HG02610 (cell line): ENCODE results near the gene DHX38.

Source experiments
- ATAC-seq: cut with Tn5 transposase; IDR thresholded peaks from one replicate; pipeline ENCODE4 v1.9.1; 2021; ENCODE audit warnings: mild to moderate bottlenecking, moderate library complexity; ENCODE audit not compliant: unreplicated experiment

Gene DHX38

DNA sequence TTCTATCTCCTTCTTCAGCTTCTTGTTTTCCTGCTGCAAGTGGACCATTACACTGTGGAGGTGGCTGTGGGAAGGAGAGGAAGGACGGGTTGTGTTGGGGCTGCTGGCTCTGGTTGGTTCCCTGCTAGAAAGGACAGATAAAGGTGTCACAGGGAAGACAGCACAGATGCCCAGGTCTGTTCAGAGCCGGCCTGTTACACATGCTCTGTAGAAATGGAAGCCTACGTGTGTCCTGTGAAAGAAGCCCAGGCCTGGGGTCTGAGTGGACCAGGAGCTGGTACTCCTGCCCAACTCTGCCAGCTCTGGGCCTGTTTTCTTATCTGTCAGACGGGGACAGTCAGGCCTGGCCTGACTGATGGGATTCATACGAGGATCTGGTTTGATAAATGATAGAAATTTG is 26.4 kb downstream of the DHX38 start:
- ATAC-seq: no peak

DNA sequence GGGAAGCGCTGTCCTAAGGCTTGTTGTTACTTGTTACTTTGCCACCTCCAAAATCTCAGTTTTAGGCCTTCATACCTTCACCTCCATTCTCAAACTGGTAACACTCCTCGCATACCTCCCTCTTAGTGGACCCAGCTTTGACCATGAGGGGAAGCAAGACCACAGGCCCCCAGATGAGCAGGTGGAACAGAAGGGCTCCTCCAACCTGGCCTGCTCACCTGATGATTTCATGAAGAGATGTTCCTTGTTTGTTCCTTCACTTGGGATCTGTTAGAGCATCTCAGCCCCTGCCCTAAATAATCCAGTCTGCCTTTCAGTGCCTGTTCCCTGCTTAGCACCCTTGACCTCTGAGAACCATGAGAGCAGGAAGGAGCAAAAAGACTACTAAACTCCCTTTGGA is 28.7 kb downstream of the DHX38 start:
- ATAC-seq: no peak

DNA sequence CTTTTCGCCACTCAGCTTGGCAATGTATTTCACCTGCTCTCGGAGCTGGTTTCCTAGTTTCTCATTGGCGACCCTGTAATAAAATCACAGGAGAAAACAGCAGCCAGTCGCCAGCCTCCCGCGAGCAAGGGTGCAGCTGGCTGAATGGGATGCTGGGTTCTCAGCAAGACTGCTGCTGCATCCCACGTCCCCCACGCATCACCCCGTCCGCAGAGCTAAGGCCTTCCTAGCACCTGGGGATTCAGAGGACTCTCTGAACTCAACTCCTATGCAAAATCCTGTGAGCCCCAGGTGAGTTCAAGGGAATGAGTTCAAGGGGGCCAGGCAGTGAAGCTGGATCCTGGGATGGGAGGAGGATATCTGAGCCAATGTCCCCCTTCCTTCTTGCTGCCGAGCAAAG is 29.3 kb downstream of the DHX38 start:
- ATAC-seq: no peak

DNA sequence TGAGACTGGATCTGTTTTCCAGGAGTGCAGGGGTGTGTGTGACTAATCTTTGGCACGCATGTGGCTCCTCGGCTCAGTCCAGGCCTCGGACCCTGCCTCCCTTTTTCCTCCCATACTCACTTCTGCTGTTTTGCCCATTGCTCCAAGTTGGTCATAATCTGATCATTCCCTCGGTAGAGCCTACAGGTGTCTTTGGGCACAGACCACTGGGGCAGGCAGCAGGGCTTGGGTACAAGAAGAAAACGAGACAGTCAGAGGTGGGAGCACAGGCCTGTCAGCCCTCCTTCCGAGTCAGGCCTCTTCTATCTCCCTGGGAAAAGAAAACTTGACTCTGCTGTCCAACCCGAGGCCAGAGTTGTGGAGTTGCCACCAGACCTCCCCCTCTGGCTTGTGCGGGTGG is 29.8 kb downstream of the DHX38 start:
- no peak for ATAC-seq

DNA sequence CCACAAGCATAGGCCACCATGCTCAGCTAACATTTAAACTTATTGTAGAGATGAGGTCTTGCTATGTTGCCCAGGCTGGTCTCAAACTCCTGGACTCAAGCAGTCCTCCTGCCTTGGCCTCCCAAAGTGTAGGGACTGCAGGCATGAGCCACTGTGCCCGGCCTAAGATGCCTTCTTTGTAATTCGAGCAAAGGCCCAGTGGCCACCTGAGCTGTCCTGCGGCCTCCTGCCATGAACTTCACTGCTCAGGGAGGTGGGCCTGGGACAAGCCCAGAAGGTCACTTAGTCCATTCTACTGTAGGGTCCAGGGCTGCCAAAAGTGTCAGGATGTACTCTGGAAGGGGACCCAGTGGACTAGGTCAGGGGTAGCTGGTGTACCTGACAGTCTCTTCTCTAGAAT is 30.5 kb downstream of the DHX38 start:
- ATAC-seq: no peak

DNA sequence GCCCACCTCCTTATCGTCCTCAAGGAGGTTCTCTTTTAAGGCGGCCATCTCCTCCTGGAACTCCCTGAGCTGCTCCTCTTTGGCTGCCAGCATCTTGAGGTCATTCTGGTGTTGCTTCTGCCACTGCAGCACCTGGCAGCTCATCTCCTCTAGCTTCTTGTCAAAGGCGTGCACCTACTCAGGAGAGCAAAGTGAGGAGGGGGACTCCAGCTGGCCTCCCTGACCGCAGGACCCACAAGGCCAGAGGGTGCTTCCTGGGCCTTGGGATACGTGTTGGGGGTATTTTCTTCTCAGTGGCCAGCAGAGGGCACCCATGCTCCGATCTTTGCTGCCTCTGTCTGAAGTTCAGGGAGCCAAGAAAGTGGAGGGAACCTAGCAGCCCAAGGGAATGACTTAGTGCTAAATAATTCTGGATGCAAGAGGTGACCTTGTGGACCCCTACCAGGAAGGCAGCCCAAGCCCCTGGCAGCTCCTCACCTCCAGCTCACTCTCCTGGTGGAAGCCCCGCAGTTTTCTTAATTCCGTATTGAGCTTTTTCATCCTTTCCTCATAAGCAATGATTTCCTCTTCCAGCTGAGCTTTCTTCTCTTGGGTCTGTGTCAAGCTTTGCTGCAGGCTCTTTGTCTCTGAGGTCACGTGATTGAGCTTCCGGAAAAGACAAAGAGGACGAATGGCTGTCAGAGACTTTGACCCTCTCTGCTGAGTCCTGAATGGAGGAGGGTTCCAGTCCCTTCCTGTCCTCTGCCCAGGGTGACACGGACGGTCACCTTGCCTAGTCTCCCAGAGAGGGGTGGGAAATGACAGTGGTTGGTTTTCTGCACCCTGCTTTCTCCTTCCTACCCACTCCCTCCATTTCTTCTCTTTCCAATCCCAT is 31.4 kb downstream of the DHX38 start:
- ATAC-seq: no peak

DNA sequence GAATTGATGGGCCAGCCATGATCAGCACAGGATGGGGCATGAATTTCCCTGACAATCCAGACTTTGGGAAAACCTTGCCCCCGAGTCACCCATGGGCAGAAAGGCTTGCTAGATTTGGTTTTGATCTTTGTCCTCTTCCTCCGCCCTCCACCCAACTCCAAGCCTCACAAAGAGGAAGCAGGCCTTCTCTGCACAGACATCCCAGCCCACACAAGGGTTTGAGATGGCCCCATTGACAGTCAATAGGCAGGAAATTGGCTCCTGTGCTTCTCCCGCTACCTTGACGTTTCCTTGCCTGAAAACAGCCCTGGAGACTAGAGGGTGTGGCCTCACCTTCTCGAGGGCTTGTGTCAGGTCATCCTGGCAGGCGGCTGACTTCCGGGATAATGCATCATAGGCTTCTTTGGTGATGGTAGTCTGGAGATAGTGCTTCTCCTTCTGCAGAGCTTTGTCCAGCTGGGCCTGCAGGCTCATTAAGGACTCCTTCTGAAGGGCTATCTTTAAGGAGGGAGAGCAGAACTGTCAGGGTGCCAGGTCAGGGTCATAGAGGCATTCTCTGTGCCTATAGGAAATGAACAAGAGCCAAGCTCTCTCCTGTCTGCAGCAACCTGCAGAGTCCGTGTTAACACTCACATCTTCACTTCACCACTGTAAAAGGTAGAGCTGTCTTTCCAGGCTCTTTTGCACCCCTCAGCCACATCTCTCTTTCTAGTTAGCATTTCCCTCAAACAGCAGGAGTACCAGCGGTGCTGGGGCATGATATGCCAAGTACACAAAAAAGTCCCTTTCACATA is 32.2 kb downstream of the DHX38 start:
- ATAC-seq: no peak

DNA sequence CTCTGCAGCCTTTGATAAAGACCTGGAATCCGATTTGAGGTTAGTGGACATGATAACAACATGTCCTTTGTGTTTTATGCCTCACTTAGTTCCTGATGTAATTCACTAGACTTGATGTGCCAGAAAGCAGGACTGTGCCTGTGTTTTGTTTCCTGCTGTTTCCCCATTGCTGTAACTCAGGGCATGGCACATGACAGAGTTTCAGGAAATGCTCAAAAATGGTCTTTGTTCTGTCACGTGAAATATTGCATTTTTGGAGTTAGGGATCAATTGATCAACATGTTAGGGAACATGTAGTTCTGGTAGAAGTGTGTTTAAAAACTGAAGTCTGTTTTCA is 32.8 kb downstream of the DHX38 start:
- ATAC-seq: no peak

DNA sequence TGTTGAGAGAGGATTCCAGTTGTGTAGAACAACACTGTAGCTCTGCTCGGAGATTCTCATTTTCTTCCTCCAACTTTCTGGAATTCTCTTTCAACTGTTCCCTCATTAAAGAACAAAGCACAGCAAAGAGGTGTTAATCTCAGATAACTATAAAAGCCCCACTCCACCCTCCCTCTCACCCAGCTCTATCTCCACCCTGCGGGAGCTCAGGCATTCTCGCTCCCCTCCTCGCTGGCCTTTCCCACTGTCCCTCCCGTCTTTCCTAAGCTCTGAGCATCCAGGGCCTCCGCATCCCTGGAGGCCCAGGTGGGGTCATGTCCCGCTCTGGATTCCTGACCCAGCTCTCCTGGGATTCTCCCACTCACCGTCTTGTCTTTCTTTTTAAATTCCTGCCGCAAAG is 35.1 kb downstream of the DHX38 start:
- no peak for ATAC-seq

DNA sequence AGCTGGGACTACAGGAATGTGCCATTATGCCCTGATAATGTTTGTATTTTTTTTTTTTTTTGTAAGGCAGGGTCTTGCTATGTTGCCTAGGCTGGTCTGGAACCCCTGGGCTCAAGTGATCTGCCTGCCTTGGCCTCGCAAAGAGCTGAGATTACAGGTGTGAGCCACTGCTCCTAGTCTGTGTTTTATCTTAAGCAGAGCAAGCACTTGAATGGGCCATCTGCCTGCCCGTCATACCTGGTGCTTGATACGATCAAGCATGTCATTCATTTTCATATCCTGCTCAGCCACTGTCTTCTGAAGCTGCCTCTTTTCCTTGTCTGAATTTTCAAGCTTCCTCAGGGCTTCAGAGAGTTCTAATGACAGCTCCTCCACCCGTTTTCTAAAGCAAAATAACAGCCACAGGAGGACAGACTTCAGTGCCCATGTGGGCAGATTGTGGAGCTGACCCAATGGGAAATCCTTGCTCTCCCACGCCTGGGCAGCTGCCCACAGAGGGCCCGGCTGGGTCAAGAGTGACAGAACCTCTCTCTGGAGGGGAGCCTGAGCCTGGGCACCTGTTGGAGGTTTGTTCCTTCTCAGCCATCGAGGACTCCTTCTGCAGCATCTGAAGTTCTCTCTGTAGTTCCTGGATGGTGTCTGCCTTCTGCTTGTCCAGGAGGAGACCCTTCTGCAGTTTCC is 36.5 kb downstream of the DHX38 start:
- no peak for ATAC-seq

DNA sequence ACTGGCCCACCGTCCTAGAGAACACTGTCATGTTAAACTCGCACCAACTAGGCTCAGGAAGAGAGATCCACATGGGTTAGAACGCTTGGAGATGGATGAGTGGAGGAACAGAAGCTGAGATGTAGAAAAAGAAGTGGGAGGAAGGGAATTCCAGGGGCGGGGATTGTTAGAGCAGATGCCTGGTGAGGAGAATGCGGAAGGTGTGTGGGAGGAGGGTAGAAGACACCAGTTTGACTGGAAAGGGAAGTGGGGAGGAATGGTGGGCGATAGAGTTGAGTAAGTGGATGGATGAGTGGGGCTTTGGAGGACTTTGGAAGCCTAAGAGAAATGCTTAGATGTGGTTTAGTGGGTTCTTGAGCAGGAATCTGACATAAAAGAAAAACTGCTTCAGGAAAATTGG is 37.4 kb downstream of the DHX38 start:
- ATAC-seq: no peak

DNA sequence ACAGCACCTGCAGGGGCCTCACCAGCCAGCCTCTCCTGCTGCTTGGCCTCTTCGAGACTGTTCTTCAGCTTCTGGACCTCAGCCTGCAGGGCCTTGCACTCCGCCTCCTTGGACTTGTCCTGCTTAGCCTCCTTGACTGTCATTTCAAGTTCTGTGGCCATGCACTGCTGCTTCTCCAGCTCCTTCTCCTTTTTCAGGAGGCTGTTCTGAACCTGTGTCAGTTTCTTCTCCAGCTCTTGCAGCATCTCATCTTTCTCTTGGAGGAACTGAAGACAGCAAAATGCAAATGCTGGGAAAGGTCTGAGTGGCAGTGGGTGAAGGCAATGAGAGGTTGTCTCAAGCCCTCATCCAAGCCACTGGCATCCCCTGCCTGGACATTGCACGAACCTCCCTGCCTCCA is 39.1 kb downstream of the DHX38 start:
- no peak for ATAC-seq

DNA sequence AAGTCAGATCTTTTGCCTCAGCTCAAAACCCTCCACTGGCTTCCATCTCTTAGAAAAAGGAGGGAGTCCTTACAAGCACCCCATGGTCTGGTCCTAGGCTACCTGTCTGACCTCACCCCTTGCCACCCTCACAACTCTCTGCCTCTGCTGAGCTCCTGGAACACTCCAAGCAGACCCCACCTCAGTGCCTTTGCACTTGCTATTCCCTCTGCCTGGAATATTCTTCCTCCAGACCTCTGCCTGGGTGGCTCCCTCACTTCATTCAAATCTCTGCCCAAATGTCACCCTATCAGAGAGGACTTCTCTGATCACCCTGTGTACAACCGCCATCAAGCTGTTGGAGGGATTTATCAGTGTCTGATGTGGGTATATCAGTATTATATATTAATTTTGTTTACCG is 40.9 kb downstream of the DHX38 start:
- ATAC-seq: no peak

DNA sequence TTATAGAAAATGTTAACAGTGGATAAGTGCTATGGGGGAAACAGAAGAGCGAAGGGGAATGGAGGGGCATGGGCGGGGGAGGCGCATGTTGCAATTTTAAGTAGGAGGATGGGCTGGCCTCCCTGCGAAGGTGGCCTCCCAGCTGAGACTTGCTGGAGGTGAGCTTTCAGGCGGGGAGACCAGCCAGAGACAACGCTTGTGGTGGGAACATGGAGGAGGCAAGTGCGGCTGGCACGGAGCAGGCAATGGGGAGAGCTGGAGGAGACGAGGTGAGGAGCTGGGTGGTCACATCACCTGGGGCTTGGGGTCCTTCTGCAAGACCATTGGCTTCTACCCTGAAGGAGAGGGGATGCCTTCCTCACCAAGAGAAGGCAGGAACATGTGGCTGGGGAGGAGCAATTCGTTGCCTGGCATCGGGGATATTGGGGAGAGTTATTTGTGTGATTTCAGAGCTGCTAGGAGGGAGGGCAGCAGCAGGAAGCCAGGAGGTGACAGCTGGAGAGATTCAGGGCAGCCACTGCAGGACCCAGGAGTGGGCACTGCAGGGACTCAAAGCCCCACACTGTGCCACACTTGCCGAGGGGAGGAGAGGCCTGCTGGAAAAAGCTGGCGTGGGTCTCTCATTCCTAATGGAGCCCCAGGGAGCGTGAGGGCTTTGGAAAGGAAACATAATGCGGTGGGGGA is 43.9 kb downstream of the DHX38 start:
- ATAC-seq: no peak

DNA sequence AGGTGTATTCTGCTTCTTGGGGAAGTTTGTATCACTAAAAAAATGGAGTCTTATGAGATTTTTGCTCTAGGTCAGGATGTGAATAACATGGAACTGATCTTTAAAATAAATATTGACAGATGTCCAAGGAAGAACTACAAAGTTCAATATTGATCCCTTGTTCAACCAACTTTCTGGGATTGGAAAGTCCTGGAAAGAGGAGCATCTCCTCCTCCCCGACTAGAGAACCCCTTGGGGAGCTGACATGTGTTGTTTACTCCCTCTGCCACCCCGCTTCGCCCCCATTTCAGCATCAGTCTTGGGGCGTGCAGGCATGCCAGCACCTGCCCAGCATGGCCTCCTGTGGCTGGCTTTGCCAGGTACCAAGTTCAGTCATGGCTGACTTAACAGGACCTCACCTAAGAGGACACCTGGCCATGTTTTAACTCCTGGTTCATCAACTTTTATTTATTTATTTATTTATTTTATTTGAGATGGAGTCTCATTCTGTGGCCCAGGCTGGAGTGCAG is 44.5 kb downstream of the DHX38 start:
- ATAC-seq: no peak

DNA sequence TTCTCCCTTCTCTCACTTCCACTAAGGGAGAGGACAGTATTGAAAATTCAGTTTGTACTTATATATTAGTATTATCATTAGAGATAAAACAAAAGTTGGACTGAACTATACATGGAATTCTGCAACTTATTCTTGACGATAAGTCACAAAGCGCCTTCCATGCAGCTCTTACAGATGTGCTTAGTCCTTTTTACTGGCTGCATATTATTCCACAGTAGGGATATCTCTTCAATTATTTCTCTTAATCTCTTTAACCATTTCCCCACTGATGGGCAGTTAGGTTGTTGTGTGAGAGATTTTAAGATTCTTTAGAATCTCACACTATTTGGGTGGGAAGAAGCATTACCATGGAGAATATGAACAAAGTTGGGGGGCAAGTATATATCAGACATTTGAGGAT is 46.3 kb downstream of the DHX38 start:
- ATAC-seq: no peak

DNA sequence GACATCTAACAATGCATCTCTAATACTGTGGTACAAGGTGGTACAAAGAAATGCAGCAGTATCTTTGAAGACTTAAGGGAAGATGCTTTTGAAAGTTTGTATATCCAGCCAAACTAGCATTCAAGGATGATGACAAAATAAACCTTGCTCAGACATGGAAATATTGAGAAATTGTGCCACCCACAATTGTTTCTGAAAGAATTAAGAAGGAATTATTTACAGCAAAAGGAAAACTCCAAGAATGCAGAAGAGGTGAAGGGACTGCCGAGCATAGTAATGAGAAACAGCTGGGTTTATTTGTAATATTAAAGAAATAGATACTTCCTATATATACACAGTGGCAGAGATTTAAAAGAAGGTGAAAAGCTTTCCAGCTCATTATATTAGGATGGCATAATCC is 48.8 kb downstream of the DHX38 start:
- no peak for ATAC-seq

DNA sequence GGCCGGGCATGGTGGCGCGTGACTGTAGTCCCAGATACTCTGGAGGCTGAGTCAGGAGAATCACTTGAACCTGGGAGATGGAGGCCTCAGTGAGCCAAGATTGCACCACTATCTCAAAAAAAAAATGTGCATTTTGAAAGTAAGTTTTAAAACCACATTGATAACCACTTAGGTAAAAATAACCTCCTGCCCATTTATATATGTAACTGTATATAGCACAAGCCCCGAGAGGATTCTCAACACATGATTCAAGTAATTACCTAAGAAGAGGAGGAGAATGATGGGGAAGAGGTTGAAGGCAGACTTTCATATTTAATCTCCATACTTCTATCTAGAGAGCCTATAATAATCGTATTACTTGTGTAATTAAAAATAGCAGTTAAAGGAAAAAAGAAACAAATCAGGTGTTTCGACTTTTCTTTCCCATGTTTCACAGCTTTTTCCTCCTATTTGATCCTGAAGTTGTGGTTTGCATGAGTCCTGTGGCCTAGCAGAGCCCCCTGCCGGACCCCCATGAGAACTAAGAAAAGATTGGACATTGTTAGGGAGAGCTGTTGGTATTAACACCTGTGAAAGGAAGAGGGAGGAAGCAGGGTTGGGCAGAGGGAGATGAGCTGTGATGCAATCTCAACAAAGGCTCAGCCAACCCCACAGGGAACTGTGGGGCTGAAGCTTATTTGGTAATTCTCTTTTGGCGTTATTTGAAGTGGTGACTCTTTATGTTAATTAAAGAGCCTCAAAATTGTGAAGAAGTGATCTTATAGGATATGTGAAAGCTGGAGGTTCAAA is 56.2 kb downstream of the DHX38 start:
- ATAC-seq: no peak

DNA sequence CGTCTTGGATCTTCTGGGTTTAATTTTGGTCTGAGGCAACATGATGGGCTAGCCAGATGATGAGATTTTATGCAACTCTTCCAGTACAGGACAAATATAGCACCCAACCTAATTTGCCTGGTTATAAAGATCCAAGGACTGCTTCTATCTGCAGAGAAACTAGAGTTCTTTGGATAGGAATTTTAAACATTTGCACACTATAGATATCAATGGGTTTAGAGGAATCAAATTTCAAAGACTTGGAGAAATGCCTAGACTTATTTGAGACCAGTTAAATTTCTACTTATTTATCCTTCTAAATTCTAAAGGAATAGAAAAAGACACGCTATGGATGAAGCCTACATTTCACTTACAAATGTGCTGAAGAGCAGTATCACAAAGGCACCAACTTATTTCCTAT is 65.7 kb downstream of the DHX38 start:
- no peak for ATAC-seq

DNA sequence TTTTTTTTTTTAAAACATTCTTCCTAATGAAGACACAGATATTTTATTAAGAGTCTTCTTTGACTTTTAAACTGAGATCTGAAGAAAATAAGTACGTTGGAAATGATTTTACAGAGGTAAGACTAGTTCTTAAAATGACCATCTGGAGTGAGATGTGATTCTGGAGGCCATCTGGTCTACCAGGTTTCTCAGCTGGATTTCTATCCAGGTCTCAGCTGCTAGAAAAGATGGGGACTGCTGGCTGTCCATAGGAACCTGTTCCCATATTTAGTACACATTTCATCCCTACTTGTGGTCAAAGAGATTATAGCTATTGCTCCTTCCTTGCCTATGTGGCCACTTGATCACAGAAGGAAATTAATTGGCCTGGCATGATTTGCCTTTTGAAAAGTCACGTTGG is 66.2 kb downstream of the DHX38 start:
- ATAC-seq: no peak
